HG03521 (cell line): ENCODE measurements around the gene ASB6.

Source experiments
- ATAC-seq: cut with Tn5 transposase; IDR thresholded peaks from one replicate; pipeline ENCODE4 v1.9.1; 2021; ENCODE audit warnings: mild to moderate bottlenecking, moderate library complexity; ENCODE audit not compliant: unreplicated experiment

The ASB6 gene

DNA sequence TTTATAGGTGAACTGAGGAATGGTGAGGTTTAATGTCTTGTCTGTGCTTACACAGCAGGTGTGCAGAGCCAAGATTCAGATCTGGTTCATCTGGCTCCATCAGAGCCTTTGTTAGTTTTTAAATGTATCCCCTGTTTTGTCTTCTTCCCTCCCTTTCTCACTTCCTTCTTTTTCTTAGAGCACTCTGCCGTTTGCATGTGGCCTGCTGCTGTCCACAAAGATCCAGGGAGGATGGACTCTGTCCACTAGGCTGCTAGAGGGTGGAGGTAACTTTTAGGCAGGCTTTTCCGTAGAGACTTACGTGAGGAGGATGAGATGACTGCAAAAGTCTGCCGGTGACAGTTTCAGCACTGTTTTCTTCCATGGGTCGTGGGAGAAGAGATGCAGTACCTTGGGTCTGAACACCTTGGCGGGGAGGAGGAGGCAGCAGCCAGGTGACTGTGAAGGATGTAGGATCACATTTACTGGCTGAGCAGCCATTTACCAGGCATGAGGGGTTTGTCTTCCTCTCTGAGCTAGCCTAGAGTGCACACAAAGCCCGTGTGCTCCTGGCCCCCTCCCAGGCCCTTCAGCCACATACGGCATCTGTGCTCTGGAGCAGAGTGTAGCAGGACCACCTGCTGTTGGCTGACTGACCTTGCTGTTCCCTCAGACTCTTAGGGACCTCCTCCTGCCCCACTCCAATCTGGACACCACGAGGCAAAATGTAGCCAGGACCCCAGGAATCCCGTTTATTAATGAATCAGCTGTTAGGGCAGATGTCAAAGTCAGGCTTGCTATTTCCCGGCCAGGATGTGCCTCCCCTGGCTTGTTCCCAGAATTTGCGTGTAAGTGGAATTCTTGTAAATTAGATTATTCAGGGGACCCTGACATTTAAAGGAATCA is 14.2 kb downstream of the ASB6 start:
- ATAC-seq = no peak

DNA sequence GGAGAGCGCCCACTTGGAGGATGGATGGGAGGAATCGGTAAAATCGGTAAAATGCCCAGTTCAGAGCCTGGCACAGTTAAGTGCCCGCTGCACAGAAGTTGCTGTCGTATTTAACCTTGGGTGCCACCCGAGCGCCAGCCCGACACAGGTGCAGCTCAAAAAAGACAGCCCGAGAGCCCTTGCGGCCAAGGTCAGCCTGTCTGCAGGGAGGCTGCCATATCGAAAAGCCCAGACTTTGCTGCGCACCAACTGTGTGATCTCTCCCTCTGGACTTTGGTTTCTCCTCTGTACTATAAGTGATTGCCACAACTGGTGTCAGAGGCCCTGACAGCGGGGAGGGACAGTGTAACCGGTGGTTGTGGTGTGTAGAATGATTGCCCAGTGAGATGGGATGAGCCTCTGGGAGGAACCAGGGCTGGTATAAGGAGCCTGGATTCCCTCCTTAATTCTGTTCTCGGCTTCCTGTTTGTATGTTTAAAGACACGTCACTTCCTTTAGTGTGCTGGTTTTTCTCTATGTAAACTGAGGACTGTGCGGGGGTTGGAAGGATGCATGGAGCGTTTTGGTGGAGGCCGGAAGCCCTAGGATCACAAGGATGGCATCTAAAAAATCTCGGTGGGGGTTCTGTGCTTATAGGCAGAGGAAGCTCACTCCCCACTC is 15.2 kb downstream of the ASB6 start:
- peak; percentile 12 for ATAC-seq

DNA sequence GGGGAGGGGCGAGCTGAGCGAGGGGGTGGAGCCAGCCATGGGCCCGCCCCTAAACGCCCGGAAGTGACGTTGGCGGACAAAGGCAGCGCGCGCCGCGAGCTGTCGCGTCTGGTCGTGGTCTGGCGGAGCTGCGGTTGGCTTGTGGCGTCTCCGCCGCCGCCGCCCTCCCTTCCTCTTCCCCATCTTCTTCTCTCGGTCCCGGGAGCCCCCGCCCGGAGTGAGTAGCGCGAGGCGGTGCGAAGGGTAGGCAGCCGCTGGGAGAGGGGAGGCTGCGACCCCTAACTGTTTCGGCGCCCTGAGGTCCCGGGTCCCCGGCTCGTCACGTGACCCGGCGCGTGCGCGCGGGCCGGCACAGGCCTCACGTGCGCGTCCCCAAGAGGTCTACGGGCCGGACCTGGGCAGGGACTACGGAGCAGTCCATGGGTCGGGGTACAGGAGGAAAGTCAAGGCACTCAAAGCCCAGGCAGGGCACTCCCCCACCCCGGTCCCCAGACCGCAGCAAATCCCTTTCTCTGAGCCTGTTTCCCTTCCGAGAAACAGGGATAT is 15.8 kb downstream of the ASB6 start, which contains the start of gene NTMT1:
NTMT1 (plus strand) TSS at position 85 of the 546 bp plus-strand sequence. CDS start 6,541 bp downstream, outside the sequence.
- peak; percentile 79 for ATAC-seq

DNA sequence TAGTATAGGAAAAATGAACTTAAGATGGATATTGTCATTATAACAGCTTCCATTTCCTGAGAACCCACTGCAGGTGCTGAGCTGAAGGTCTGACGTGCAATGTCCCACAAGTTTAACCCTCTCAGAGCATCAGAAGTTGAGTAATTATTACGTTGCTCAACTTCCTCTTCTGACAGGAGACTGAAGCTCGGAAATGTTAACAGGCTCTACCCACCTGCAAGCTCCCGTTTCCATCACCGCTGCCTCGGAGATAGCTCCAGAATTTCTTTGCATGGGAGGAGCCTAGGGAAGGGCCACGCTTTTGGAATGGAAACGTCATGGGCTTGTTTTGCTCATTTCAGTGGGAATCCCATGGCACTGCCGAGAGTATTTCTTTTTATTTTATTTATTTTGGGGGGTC is 17.0 kb downstream of the ASB6 start:
- ATAC-seq = no peak

DNA sequence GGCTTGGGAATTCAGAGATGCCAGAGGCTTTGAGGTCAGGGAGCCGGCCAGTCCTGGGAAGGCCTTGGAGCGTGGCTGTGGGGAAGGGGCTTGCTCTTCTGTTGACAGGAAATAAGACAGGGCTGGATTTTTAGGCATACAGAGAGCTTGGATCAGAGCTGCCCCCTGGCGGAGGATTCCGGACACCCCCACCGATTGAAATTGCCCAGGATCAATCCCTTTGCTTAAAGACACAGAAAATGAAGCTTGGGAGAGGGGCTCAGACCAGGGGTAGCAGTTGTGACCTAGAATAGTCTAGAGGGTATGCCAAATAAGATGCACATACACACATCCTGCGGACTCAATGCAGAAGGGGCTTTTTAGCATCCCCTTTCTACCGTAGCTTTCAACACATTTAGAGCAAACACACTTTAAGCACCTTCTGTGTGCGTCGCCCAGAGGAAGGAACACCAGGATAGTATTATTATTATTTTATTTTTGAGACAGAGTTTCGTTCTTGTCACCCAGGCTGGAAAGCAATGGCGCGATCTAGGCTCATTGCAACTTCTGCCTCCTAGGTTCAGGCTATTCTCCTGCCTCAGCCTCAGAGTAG is 17.7 kb downstream of the ASB6 start:
- no peak for ATAC-seq

DNA sequence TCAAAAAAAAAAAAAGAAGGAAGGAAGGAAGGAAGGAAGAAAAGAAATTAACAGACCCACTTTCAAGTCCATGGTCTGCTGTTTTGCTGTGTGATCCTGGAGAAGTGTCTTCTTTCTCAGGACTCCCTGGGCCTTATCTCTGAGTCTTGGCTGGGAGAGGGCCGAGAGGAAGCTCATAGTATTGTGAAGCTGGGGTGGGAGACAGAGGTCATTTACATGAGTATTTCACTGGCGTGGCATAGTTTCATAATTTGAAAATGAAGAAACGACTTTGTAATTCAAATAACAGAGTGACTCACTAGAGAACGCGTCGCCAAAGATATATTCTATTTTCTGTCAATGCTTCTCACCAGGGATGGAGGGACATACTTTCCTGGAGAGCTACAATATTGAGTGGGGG is 18.6 kb downstream of the ASB6 start:
- no peak for ATAC-seq

DNA sequence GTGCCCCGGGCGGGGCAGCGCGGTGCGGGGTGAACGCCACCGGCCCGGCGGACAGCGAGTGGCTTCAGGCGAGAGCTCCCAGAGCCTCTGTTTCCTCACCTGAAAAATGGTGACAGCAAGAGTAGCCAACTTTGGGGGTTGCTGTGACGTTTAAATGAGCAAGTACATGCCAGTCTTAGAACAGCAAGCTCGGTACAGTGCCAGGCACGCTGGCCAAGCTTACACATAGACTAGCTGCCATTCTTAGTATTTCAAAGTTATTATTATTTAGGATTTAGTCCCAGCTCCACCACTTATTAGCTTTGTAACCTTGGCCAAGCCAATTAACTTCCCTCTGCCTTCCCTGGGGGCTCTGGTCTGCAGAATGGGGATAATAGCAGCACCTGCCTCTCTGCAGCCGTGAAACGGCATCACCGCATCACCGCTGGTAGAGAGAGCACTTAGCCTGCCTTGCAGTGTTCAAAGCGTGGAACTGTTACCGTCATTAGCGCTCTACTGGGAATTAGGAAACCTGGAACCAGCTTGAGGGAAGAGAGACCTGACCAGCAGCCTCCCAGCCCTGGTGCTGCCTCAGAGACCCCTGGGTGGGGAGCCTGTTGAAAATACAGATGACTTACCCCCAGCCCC is 21.2 kb downstream of the ASB6 start, which contains the start of gene C9orf50:
C9orf50 (minus strand) TSS at position 433 of the 627 bp plus-strand sequence. CDS start 527 bp downstream, outside the sequence.
- ATAC-seq = no peak

DNA sequence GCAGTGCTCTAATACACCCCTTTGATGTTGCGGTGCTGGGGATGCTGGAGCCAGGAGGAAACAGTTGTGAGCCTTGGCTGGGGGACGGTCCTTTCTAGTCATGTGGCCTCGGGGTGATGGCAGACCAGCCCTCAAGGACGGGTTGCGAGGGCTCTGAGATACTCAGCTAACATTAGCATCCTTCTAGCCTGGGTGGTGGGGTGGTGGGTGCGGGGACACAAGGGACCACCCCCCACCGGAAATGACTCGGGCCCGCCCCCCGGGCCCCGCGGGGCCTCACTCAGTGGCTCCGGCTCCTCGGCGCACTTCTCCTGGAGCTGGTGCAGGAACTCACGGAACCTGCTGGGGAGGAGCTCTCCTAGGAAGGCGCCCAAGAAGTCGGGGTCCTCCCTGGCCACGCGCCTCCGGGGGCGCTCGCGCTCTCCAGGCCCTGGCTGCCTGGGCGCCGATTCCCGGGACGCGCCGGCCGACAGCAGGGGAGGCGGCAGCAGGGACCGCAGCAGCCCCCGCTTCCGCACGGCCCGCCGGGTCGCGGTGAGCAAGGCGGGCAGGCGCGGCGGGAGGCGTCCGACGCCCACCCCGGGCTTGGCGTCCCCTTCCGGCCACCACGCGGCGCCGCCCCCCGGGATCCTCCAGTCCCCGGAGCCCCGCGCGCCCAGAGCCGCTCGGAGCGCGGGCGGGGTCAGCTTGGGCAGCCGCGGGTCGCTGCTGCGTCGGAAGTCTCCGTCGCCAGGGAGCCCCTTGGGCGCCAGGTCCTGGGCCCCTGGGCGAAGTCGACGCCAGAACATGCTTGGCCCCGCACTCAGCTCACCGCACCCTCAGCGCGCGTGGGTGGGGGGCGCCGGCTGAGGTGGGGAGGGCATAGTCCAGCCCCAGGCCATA is 21.9 kb downstream of the ASB6 start:
- ATAC-seq = no peak

DNA sequence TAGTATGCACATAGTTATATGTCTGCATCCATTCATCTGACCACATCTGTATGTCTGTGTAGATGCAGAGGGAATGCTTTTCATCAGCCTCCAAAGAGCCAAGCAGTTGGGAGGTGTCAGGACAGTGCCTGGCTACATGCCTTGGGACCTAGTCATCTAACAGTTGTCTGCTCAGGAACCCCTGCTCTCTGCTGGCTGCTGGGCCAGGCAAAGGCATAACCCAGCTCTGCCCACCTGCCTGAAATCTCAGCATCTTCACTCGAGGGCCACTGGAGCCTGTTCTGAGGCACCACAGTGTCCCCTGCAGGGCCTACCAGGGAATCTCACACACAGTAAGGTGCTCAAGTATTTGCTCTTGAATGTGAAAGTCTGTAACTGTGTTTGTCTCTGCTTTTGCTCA is 24.8 kb downstream of the ASB6 start:
- no peak for ATAC-seq

DNA sequence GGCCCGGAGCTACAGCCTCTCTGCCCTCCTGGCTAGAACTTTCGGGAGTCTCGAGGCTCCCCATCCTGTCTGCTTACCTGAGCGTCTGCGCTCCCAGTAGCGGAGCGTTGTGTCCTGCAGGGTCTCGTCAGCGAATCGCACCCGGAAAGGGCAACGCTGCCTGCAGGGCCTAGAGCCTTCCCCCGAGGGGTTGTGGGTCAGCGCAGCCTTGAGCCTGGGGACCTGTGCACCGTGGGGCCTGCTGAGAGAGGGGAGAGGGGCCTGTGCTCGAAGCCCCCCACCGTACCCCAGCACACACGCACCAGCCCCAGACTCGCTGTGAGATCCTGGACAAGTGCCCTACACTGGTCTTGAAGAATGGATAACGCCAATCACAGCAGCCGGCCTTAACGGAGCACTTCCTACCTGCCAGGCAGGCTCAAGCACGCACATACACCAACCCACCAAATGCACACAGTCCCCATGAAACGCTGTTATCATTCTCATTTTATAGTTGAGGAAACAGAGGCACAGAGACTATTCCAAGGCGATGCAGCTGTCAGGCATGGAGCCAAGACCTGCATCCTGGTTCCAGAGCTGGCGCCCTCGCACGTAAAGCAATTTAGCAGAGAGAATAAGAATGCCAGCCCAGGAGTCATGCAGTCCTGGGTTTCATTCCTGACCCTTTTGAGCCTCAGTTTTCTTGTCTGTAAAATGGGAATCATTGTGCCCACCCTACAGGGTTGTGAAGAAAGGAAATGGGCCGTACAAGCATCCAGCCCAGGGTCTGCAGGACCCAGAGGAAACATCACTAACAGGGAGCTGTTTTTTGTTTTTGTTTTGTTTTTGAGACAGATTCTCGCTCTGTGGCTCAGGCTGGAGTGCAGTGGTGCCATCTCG is 26.3 kb downstream of the ASB6 start:
- ATAC-seq = no peak

DNA sequence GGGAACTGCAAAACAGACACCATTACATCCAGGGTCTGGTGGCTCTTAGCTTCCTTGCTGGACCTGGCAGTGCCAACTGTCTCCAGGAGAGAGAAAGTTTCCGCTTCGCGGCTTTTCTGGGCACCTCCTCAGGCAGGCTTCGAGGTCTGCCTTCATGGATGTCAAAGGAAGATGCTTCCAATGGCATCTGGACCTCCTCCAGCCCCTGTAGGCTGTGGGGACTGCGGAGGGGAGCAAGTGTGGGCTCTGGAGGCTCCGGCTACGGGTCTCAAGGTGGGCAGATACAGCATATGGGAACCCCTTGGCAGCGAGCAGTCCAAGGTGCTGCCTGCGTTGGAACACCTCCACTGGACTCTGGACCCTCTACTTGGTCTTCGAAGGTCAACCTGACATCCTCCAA is 27.0 kb downstream of the ASB6 start:
- ATAC-seq = no peak

DNA sequence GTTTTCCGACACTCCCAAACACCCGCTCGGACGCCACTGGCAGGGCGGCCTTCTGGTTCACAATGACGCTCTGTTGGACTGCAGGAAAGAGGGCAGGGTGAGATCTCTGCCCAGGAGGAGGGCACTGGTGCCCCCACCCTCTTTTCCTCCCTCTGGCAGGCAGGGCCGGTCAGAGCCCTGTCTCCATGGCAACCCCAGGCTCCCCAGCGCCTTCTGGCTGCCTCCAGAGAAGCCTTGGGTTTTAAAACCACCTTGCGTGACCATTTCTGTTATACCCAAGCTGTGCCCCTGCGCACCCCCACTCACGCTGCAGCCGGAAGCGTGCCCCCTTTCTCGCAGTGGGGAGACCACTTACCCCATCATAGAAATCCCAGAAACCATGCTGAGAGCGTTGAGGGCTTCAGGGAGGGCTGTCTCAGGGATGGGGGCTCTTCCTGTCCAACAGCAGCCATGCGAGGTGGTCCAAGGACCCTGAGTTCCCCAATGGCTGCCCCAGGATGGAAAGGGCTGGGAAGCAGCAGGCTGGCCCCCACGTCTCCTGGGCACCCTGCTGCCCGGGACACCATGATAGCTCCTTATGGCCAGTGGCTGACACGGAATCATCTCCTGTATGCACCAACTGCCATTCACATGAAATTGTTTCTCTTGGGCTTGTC is 28.3 kb downstream of the ASB6 start:
- no peak for ATAC-seq

DNA sequence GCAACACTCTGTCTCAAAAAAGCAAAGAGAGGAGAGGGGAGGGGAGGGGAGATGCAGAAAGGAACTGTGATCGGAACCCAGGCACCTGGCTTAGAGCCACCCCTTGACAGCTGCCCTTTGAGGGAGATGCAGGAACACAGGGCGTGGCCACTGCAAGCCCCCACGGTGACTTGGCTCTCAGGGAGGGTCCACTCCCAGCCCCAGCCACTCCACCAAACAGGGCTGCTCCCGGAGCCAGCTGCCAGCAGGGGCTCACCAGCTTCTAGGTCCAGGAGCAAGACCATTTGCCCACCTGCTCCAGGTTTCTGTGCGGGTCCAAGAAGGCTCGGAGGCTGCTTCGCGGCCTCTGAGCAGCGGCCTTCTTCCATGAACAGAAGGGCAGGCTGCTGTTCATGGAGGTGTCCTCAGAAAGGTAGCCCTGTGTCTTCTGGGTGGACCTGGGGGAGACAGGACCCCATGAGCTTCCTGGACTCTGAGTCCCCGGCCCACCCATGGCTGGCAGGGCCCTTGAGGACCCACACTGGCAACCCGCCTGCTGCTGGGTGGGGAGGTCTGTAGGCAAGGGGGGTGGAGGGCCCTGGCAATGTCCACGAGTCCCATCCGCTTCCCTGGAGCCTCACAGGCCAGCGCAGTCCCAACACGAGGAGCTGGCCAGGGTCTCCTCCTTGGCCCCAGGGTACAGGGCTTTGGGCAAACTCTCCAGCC is 29.0 kb downstream of the ASB6 start:
- ATAC-seq = no peak

DNA sequence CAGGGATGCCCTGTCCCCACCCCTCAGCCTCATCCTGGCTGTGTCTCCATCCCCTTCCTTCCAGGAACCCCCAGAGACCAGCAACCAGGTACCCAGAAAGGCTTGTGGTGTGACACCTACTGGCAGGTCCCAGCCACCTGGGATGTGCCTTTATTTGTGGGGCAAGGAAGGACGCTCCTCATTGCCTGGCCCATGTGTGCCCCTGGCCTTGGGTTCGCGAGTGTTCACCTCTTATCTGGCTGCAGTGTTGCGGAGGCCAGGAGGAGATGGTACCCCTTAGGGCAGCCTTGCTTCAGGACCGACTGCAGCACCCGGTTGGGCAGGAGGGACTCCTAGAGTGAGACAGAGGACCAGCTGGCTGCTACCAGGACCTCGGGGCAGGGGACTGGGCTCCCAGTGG is 29.8 kb downstream of the ASB6 start:
- no peak for ATAC-seq

DNA sequence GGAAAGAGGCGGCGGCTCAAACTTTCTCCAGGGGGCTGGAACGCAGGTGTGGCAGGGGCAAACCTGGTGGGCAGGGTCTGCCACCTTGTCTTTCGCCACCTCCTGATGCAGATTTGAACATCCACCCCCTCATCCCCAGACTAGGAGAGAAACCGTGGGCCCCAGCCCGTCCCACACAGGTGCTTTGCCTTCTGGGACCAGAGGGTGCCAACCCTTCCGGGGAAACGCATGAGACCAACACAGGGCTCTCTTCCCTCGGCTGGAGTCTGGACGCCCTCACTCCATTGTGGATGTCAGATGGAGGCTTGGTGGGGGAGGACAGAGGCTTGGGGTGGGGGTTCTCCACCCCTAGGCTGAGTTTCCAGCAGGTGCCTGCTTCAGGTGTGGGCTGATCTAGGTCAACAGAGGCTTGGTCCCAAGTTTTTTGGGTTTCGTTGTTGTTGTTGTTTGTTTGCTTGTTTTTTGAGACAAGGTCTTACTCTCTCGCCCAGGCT is 30.6 kb downstream of the ASB6 start:
- ATAC-seq = no peak

DNA sequence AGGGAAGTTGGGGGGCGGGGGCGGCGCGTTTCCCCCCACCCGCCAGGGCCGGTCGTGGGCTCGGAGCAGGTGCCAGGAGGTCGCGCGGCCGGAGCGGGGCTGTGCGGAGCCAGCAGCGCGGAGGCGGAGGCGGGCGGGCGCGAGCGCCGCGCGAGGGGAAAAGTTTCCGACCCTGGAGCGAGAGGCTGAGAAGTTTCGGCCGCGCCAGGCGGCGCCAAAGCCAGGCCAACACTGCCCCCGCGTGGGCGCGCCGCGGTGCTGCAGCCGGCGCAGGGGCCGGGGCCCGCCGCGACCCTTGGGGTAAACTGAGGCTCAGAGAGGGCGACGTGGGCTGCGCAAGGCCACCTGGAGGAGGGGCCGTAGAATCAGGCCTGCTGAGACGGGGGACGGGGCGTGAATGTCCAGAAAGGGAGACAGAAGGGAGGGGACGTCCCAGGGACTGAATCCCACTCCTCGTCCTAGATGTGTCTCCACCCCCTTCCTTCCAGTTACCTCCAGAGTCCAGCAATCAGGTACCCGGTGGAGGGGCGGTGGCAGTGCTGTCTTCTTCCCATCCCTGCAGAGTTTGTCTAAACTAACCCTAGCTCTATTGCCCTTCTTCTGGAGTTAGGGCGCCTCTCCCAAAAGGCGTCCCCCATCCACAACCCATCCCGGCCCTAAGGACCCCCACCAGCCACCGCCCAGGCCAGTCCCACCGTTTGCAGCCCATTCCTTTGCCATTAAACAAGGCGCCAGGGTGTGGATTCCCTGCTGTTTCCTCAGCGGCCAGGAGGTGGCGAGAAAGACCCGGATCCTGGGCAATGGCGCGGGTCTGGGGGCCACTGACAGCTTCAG is 31.3 kb downstream of the ASB6 start:
- peak; percentile 44 for ATAC-seq

DNA sequence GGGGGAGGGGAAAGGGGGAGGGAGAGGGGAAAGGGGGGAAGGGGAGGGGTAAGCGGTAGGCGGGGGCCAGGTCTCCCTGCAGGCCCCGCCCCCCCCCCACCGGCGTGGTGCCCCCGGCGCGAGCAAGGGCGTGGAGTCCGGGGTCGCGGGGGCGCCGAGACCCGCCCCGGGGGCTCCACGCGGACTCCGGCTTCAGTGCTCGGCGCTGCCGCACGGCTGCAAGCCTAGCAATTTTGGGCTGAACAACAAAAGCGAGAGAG is 31.8 kb downstream of the ASB6 start:
- ATAC-seq = no peak
